Measurements from ENCODE around the gene CCDC30. TPM values are rescaled to one million over a fixed set of nuclear protein-coding genes. Genes with fewer than 3 reads are reported as not detected.
"Not testable (repeated sequence)": the region's sequence is repeated elsewhere in the genome, so short reads cannot be mapped to it uniquely, and the experiment has no call there.

Gene CCDC30
- total and polyA plus RNA-seq, 5 donors from 2014 or later = 0.40 to 6.1 (median 1.3) TPM

DNA sequence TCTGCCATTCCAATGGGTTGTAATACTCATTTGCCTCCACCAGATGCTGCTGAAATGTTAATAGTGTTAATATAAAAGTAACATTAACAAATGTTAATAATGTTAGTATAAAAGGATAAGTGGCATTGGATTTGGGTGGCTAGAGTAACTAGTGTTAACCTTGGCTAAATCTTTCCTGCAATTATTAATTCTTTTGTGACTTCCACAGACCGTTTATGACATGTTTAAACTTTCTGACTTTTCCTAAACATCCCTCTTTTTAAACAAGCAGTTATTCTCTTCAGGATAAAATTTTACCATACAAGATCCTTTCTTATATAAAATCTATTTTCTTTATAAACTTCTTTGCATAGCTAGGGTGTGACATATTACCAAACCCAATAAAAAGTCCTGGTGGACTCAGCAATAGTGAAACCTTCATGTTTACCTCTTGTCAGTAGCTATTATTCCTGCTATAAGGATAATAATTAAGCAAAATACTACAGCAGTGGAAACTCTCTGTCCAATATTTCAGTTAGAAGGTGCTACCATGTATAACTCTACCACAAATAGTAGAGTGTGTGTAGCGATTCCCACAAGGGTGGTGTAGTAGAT is 41.5 kb downstream of the CCDC30 start:
- peaks cover 33% of the 10 kb centered on the region for H3K36me3 Mint-ChIP-seq
- peaks cover 15 to 29% of the 10 kb centered on the region in 2 experiments for H3K9me3 ChIP-seq (ENCODE audit: control insufficient read depth in 2 of 2, low read length in 2 of 2)

DNA sequence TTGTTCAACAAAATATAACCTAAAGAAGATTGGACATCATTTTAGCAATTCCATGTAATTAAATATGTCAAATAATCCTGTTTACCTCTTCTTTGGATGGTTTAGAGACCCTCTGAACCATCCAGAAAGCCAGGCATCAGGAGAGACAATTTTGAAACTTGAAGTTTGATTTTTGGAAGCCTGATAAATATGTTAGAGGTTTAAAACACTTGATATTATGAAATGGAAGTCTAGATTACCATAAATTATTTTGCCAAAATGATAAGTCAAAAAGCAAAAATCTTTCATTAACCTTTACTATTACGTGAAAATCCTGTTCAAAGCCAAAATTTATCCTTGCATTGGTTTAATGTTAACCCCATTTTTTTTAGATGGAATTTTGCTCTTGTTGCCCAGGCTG is 43.5 kb downstream of the CCDC30 start:
- H3K9me3 Mint-ChIP-seq = peaks cover 0 to 56% (median 10%) of the 10 kb centered on the region in 7 donors
- Histone ChIP-seq H3K4me1 (ENCODE audit: control insufficient read depth, insufficient read depth, low read length, poor library complexity, severe bottlenecking) (no peaks in the 10 kb centered on the region), H3K27ac (ENCODE audit: insufficient read depth, low read length, poor library complexity, severe bottlenecking) (no peak overlapping the region), H3K36me3 (ENCODE audit: control insufficient read depth, insufficient read depth, low read length) (no peaks in the 10 kb centered on the region), H3K4me3 (ENCODE audit: low read depth, low read length) (no peak overlapping the region), H3K27me3 (ENCODE audit: control insufficient read depth, insufficient read depth, low read length) (no peaks in the 10 kb centered on the region), H3K9me3 (ENCODE audit: control insufficient read depth in 2 of 2, low read length in 2 of 2) (peaks cover 17 to 40% of the 10 kb centered on the region in 2 experiments)
- no peak for ATAC-seq (ENCODE audit: low read depth in 2 of 2)
- no peak overlapping the region for H3K27ac Mint-ChIP-seq
- no peak for DNase-seq
- no peaks in the 10 kb centered on the region for H3K4me1 Mint-ChIP-seq
- H3K4me3 Mint-ChIP-seq = no peak overlapping the region
- peaks cover 42% of the 10 kb centered on the region for H3K36me3 Mint-ChIP-seq
- H3K27me3 Mint-ChIP-seq = no peaks in the 10 kb centered on the region

More for the DNA sequence above, 41.5 kb downstream of the CCDC30 start:
- no peaks in the 10 kb centered on the region for H3K27me3 Mint-ChIP-seq
- ATAC-seq (ENCODE audit: low read depth in 2 of 2) (no peak), DNase-seq (no peak)
- no peak overlapping the region for H3K27ac ChIP-seq (ENCODE audit: insufficient read depth, low read length, poor library complexity, severe bottlenecking)
- H3K9me3 Mint-ChIP-seq = peaks cover 0 to 38% (median 2%) of the 10 kb centered on the region in 7 donors
- H3K27me3 ChIP-seq (ENCODE audit: control insufficient read depth, insufficient read depth, low read length) = no peaks in the 10 kb centered on the region
- no peaks in the 10 kb centered on the region for H3K36me3 ChIP-seq (ENCODE audit: control insufficient read depth, insufficient read depth, low read length)
- no peak overlapping the region for H3K27ac Mint-ChIP-seq
- no peak overlapping the region for H3K4me3 Mint-ChIP-seq
- no peaks in the 10 kb centered on the region for H3K4me1 Mint-ChIP-seq
- no peak overlapping the region for H3K4me3 ChIP-seq (ENCODE audit: low read depth, low read length)
- H3K4me1 ChIP-seq (ENCODE audit: control insufficient read depth, insufficient read depth, low read length, poor library complexity, severe bottlenecking) = no peaks in the 10 kb centered on the region

DNA sequence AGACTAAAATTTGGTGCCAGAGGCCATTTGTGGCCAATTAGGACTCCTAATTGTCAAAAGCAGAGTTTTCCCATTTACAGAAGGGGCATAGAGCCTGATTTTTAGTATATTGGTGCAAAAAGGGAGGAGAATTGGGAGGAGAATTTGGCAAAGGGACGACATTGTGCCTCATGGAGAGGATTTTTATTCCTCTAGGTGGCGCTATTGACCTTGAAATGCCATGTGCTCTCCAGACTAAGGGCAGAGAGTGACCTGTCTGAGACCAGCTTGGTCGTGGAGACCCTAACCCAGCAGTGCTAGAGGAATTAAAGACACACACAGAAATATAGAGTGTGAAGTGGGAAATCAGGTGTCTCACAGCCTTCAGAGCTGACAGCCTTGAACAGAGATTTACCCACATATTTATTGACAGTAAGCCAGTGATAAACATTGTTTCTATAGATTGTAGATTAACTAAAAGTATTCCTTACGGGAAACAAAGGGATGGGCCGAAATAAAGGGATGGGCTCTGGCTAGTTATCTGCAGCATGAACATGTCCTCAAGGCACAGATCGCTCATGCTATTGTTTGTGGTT is 48.6 kb downstream of the CCDC30 start:
- H3K9me3 Mint-ChIP-seq = peaks cover 2 to 59% (median 20%) of the 10 kb centered on the region in 7 donors
- not testable (repeated sequence) for H3K27me3 ChIP-seq (ENCODE audit: control insufficient read depth, insufficient read depth, low read length); H3K36me3 ChIP-seq (ENCODE audit: control insufficient read depth, insufficient read depth, low read length)

DNA sequence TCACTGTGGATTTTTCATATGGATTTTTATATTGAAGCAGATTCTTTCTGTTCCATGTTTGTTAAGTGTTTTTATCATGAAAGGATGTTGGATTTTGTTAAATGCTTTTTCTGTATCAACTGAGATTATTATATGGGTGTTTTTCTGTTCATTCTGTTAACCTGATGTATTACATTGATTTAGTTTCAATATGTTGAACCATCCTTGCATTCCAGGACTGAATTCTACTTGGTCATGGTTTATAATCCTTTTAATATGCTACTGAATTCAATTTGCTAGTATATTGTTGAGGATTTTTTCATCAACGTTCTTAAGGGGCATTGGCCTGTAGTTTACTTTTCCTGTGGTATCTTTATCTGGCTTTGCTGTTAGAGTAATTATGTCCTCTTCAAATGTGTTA is 55.8 kb downstream of the CCDC30 start:
- Mint-ChIP-seq H3K4me1 (peaks cover 0 to 7% (median 0%) of the 10 kb centered on the region in 4 donors), H3K4me3 (no peak overlapping the region), H3K27ac (no peak overlapping the region), H3K36me3 (peaks cover 25% of the 10 kb centered on the region), H3K9me3 (peaks cover 5 to 37% (median 22%) of the 10 kb centered on the region in 7 donors), H3K27me3 (peaks cover 1% of the 10 kb centered on the region)
- no peak overlapping the region for H3K4me3 ChIP-seq (ENCODE audit: low read depth, low read length)
- H3K27me3 ChIP-seq (ENCODE audit: control insufficient read depth, insufficient read depth, low read length) = no peaks in the 10 kb centered on the region
- H3K4me1 ChIP-seq (ENCODE audit: control insufficient read depth, insufficient read depth, low read length, poor library complexity, severe bottlenecking) = no peaks in the 10 kb centered on the region
- H3K9me3 ChIP-seq (ENCODE audit: control insufficient read depth in 2 of 2, low read length in 2 of 2) = peaks cover 21 to 28% of the 10 kb centered on the region in 2 experiments
- ATAC-seq (ENCODE audit: low read depth in 2 of 2) (no peak), DNase-seq (no peak)
- no peak overlapping the region for H3K27ac ChIP-seq (ENCODE audit: insufficient read depth, low read length, poor library complexity, severe bottlenecking)
- H3K36me3 ChIP-seq (ENCODE audit: control insufficient read depth, insufficient read depth, low read length) = peaks cover 2% of the 10 kb centered on the region

More for the DNA sequence above, 48.6 kb downstream of the CCDC30 start:
- H3K36me3 Mint-ChIP-seq = peaks cover 22% of the 10 kb centered on the region
- not testable (repeated sequence) for H3K4me3 Mint-ChIP-seq; H3K27ac Mint-ChIP-seq; H3K27ac ChIP-seq (ENCODE audit: insufficient read depth, low read length, poor library complexity, severe bottlenecking); DNase-seq; H3K27me3 Mint-ChIP-seq; ATAC-seq (ENCODE audit: low read depth in 2 of 2); H3K4me3 ChIP-seq (ENCODE audit: low read depth, low read length); H3K4me1 Mint-ChIP-seq; H3K4me1 ChIP-seq (ENCODE audit: control insufficient read depth, insufficient read depth, low read length, poor library complexity, severe bottlenecking)
- peaks cover 6 to 26% of the 10 kb centered on the region in 2 experiments for H3K9me3 ChIP-seq (ENCODE audit: control insufficient read depth in 2 of 2, low read length in 2 of 2)

DNA sequence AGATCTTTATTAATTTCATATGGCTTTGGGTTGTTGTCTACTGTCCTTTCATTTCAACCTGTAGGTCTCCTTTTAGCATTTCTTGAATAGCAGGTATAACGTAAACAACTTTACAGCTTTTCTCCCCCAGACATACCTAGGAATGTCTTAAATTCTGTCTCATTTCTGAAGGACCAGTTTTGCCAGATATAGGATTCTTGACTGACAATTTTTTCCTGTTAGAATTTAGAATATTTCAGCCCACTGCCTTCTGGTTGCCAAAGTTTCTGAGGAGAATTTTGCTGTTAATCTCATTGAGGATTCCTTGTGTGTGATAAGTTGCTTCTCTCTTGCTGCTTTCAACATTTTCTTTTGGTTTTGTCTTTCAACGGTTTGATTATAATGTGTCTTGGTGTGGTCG is 60.1 kb downstream of the CCDC30 start:
- Histone ChIP-seq H3K27ac (ENCODE audit: insufficient read depth, low read length, poor library complexity, severe bottlenecking) (no peak overlapping the region), H3K4me3 (ENCODE audit: low read depth, low read length) (no peak overlapping the region), H3K9me3 (ENCODE audit: control insufficient read depth in 2 of 2, low read length in 2 of 2) (peaks cover 20 to 29% of the 10 kb centered on the region in 2 experiments), H3K27me3 (ENCODE audit: control insufficient read depth, insufficient read depth, low read length) (peaks cover 3% of the 10 kb centered on the region), H3K36me3 (ENCODE audit: control insufficient read depth, insufficient read depth, low read length) (peaks cover 2% of the 10 kb centered on the region), H3K4me1 (ENCODE audit: control insufficient read depth, insufficient read depth, low read length, poor library complexity, severe bottlenecking) (no peaks in the 10 kb centered on the region)
- Mint-ChIP-seq H3K27me3 (peaks cover 20% of the 10 kb centered on the region), H3K4me1 (peaks cover 0 to 7% (median 3%) of the 10 kb centered on the region in 4 donors), H3K27ac (no peak overlapping the region), H3K4me3 (peak overlapping the region in 1 of 4 donors; percentile 71), H3K9me3 (peaks cover under 1 to 35% (median 20%) of the 10 kb centered on the region in 7 donors), H3K36me3 (peaks cover 22% of the 10 kb centered on the region)
- ATAC-seq (ENCODE audit: low read depth in 2 of 2) = no peak
- DNase-seq = no peak

DNA sequence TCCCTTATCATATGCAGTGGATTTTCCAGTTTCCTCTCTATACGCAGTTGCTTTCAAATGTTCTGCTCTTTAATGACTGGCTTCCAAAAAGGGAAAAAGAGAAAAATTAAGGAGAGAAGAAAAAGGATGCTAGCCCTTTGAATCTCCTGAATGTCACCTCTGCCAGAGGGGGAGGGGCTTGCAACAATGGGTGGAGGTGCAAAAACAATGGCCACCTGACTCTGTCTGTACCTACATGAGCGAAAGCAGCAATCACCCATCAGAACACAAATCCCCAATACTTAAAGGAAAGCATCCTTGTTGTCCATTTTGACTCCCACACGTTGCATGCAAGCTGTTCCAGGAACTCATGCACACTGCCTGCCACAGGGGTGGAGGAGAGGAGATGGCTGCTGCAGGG is 61.2 kb downstream of the CCDC30 start:
- no peak overlapping the region for H3K27ac Mint-ChIP-seq
- Histone ChIP-seq H3K36me3 (ENCODE audit: control insufficient read depth, insufficient read depth, low read length) (peaks cover 2% of the 10 kb centered on the region), H3K27ac (ENCODE audit: insufficient read depth, low read length, poor library complexity, severe bottlenecking) (no peak overlapping the region), H3K9me3 (ENCODE audit: control insufficient read depth in 2 of 2, low read length in 2 of 2) (peaks cover 8 to 18% of the 10 kb centered on the region in 2 experiments), H3K27me3 (ENCODE audit: control insufficient read depth, insufficient read depth, low read length) (peaks cover 3% of the 10 kb centered on the region), H3K4me3 (ENCODE audit: low read depth, low read length) (no peak overlapping the region), H3K4me1 (ENCODE audit: control insufficient read depth, insufficient read depth, low read length, poor library complexity, severe bottlenecking) (no peaks in the 10 kb centered on the region)
- ATAC-seq (ENCODE audit: low read depth in 2 of 2) = no peak
- peaks cover 4 to 28% (median 18%) of the 10 kb centered on the region in 7 donors for H3K9me3 Mint-ChIP-seq
- peaks cover 3 to 7% (median 5%) of the 10 kb centered on the region in 4 donors for H3K4me1 Mint-ChIP-seq
- no peak overlapping the region for H3K4me3 Mint-ChIP-seq
- no peak for DNase-seq
- peaks cover 20% of the 10 kb centered on the region for H3K27me3 Mint-ChIP-seq
- peaks cover 23% of the 10 kb centered on the region for H3K36me3 Mint-ChIP-seq

DNA sequence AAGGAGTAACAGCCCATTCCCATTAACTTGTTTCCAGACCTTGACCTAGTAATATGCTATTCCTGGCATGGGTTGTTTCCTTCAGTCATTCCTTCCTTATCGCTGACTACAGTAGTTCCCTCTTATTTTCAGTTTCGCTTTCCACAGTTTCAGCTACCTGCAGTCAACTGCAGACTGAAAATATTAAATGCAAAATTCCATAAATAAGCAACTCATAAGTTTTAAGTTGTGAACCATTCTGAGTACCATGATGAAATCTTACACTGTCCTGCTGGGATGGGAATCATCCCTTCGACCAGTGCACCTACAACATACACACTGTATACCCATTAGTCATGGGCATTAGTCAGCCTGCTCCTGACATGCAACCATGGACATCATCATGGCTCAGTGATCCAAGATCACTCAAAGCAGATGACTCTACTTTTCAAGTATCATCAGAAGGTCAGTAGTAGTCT is 66.7 kb downstream of the CCDC30 start:
- Histone ChIP-seq H3K27me3 (ENCODE audit: control insufficient read depth, insufficient read depth, low read length) (no peaks in the 10 kb centered on the region), H3K9me3 (ENCODE audit: control insufficient read depth in 2 of 2, low read length in 2 of 2) (no peaks in the 10 kb centered on the region), H3K4me1 (ENCODE audit: control insufficient read depth, insufficient read depth, low read length, poor library complexity, severe bottlenecking) (peaks cover 3% of the 10 kb centered on the region), H3K4me3 (ENCODE audit: low read depth, low read length) (peak overlapping the region; percentile 92), H3K36me3 (ENCODE audit: control insufficient read depth, insufficient read depth, low read length) (no peaks in the 10 kb centered on the region), H3K27ac (ENCODE audit: insufficient read depth, low read length, poor library complexity, severe bottlenecking) (no peak overlapping the region)
- DNase-seq (peak in 2 of 3 donors; percentile 1 to 52), ATAC-seq (ENCODE audit: low read depth in 2 of 2) (no peak)
- Mint-ChIP-seq H3K4me3 (peak overlapping the region; percentile 53 to 89 (median 70)), H3K36me3 (peaks cover 5% of the 10 kb centered on the region), H3K27me3 (peaks cover 13% of the 10 kb centered on the region), H3K4me1 (peaks cover 0 to 12% (median 9%) of the 10 kb centered on the region in 4 donors), H3K9me3 (peaks cover 0 to 6% (median 4%) of the 10 kb centered on the region in 7 donors), H3K27ac (peak overlapping the region in 2 of 3 donors; percentile 18 to 81)
